HG03378 (cell line): ENCODE data around the gene WNK2.

Experiments
- ATAC-seq: cut with Tn5 transposase; IDR thresholded peaks from one replicate; pipeline ENCODE4 v1.9.1; 2021; ENCODE audit warnings: mild to moderate bottlenecking, moderate library complexity; ENCODE audit not compliant: unreplicated experiment

WNK2 gene

GRCh38 chr9:93184432-93185265 is 710 bp downstream of the WNK2 start:
- no peak for ATAC-seq

DNA sequence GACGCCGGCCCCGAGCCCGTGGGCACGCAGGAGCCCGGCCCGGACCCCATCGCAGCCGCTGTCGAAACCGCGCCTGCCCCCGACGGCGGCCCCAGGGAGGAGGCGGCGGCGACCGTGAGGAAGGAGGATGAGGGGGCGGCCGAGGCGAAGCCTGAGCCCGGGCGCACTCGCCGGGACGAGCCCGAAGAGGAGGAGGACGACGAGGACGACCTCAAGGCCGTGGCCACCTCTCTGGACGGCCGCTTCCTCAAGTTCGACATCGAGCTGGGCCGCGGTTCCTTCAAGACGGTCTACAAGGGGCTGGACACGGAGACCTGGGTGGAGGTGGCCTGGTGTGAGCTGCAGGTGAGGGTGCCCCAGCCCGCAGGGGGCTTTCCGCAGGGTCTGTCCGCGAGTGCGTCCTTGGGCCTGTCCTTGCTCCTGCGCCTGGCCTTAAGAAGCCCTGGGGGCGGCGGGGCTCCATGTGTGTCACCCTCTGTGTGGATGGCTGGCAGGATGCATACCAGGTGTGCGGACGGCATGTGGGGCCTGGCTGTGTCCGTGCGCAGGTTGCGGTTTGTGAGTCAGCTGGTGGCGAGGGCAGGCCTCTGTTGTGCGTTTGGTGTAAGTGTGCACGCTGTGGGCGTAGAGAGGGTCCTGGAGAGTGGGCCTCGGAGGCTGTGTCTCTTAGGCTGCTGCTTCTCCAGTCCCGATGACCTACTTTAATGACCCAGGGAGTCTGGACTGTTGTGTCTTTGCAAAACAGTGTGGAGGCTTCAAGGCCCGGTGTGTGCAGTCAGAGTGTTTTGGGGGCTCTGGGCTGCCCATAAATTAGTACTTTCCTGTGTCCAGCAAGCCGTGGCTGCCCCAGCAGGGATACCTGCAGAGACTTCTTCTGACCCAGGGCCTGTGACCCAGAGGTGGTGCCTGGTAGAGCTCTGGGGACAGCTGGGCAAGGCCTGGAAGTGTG is 1.6 kb downstream of the WNK2 start:
- no peak for ATAC-seq

- no peak for ATAC-seq
These were observed 2.4 kb downstream of the WNK2 start for GRCh38 chr9:93186215-93186945.

DNA sequence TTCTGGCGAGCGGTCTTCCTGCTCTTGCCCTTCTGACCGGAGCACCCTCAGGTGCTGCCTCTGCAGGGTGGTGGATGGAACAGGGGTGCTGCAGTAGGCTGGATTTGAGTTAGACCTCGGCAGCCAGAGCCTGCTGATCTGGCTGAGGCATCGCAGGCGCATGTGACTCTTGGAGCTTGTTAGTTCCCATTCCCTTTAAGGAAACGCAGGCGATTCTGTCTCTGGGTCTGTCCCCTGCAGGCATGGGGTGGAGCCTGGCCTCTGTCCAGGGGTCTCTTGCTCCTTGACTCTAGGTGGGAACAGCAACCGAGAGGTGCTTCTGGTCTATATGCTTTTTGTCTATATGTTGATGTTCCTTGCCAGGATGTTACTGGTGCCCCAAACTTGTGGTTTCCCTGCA is 3.1 kb downstream of the WNK2 start:
- no peak for ATAC-seq

- no peak for ATAC-seq
These were observed 3.6 kb downstream of the WNK2 start for GRCh38 chr9:93187574-93187973.

- ATAC-seq = no peak
These were observed 4.8 kb downstream of the WNK2 start for GRCh38 chr9:93188426-93189368.

GRCh38 chr9:93189369-93190132 is 5.6 kb downstream of the WNK2 start:
- ATAC-seq = no peak

DNA sequence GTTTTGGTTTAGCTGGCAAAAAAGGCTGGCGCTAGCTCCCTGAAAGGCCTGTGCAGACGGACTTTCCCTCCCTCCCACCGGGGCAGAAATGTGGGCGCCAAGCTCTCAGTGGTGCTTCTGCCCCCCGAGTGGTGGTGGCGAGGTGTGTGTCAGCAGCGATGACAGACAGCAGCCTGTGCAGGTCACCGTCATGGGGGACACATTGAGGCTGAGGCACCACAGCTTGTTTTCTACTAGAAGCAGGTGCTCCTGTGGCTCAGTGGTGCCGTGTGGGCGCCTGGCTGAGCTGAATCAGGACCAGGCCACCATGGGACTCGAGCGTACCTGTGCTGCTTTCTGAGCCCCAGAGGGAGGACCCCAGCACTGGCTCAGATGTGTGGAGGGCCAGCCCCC is 6.2 kb downstream of the WNK2 start:
- no peak for ATAC-seq

- no peak for ATAC-seq
These were observed 6.9 kb downstream of the WNK2 start for GRCh38 chr9:93190656-93191353.

- no peak for ATAC-seq
These were observed 7.4 kb downstream of the WNK2 start for GRCh38 chr9:93191354-93191660.

GRCh38 chr9:93192721-93193387 is 8.9 kb downstream of the WNK2 start:
- ATAC-seq = no peak

- ATAC-seq = no peak
These were observed 9.7 kb downstream of the WNK2 start for GRCh38 chr9:93193388-93194220.

DNA sequence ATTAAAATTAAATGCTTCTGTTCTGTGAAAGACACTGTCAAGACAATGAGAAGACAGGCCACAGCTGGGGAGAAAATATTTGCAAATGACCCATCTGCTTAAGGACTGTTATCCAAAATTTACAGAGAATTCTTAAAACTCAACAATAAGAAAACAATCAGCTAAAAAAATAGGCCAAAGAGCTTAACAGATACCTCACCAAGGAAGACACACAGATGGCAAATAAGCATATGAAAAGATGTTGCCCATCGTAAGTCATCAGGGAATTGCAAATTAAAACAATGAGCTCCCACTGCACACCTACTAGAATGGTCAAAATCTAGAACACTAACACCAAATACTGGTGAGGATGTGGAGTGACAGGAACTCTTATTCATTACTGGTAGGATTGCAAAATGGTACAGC is 10.3 kb downstream of the WNK2 start:
- ATAC-seq = no peak

DNA sequence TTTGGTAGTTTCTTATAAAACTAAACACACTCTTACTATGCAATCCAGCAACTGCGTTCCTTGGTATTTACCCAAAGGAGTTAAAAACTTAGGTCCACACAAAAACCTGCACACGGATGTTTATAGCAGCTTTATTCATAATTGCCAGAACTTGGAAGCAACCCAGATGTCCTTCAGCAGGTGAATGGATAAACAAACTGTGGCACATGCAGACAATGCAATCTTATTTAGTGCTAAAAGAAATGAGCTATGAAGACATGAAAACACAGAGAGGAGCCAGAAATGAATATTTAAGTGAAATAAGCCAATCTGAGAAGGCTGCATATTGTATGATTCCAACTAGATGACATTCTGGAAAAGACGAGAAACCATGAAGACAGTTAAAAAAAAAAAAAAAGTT is 10.7 kb downstream of the WNK2 start:
- no peak for ATAC-seq

DNA sequence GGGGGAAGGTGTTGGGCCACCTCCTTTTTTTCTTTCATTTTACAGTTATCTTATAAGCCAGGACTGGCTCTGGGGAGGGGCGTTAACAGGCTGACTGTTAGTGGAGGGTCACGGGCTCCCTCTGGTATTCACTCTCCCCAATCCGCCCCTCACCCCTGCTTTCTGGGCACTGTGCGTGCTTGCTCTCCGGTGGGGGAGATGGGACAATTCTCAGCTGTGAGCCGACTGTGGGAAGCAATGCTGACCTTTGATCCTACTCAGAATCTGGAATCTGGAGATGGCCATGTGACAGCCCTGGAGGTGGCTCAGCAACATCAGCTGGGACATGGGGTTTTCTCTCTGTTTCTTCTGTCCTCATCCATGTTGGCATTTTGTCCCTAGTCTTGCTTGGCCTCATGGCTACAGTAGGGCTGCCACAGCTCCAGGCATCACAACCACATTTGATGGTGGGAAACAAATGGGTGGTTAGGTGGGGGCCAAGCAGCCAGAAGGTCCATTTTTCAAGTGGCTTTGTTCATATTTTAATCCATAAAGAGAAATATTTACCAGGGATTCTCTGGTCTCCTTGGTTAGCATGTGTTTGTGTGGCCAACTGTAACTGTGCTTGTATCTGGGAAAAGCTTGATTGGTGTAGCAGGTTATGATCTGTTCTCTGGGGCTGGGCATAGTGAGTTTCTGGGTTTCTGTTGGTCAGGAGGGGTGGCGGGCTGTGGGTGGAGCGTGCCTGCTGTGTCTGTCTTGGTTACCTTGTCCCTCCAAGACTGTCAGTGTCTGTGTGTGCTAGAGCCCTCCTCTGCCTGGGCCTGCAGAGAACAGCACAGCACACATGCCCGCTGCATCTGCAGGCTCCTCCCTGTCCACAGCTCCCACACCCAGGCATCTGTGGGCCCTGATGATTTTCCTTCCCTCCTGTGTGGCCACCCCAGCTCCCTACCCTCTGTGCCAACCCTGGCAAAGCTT is 12.4 kb downstream of the WNK2 start:
- ATAC-seq = no peak

- ATAC-seq = no peak
These were observed 13.7 kb downstream of the WNK2 start for GRCh38 chr9:93197670-93198069.
